Heart left ventricle (tissue), 13 donors: Measurements from ENCODE around the gene ZNF426.

ENCODE experiments used
- POLR2A ChIP-seq, 2 donors: fragments of 450-650 bp; IDR thresholded peaks; one replicate each; pipeline ENCODE4 v1.6.1; 2017; ENCODE audit warnings: antibody characterized with exemption in 2 of 2, mild to moderate bottlenecking in 2 of 2, moderate library complexity in 2 of 2
- TF ChIP-seq, protein P1 (sequence below), 12 donors: fragments of 200-600 bp; sonication (generic) in 4 of 12; IDR thresholded peaks; one replicate each; pipeline versions ENCODE4 v1.5.0 to v1.8.0; 2018 to 2022; ENCODE audit warnings: antibody characterized with exemption in 12 of 12, mild to moderate bottlenecking in 5 of 12
- donor health status: ischemic (EF 13 %, LVEDD 7.1; RV severe dilation, severe dysfunction).
- donor health status: DM: no; HTN: yes; CAD: no.
- donor health status: DM: no; HTN: no; CAD: no.
- donor health status: ischemic (EF 25% LVEDD 6.9; RV normal size, moderate dysfunction).
- donor health status: ischemic (EF 25% LVEDD 5.7; RV mildly dilated, moderate dysfunction).
- donor health status: ischemic (EF 35%, LVEDD 5.7; RV mildly dilated, moderate dysfunction).
- donor health status: nonischemic (EF 11% LVEDD 7.7; RV severe dilation, severe dysfunction).
- donor health status: DM: yes; HTN: yes; CAD: no.
- donor health status: PGD.
- donor health status: ischemic (EF 29% LVEDD 5.4; RV normal size, mild dysfunction).
- donor health status: nonischemic (EF 23%, LVEDD 6.1; RV moderate dilation, normal function).

DNA sequence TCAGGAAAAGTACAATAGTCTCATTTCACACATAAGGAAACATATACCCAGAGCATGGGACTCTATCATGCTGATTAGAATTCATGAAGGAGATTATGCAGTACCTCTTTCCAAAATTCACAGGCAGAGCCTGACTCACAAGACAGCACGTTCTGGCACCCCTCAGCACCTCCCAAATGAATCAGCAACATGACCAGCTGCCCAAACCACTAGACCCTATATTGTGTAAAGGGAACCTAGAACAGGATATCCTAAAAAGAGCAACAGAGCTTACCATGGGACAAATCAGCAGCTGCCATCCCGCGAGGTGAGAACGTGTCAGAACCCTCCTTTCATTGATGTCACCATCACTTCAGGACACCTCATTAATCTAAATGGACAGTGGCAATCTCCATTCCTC is 2.5 kb downstream of the ZNF426 start:
- TF ChIP-seq, protein P1, sequence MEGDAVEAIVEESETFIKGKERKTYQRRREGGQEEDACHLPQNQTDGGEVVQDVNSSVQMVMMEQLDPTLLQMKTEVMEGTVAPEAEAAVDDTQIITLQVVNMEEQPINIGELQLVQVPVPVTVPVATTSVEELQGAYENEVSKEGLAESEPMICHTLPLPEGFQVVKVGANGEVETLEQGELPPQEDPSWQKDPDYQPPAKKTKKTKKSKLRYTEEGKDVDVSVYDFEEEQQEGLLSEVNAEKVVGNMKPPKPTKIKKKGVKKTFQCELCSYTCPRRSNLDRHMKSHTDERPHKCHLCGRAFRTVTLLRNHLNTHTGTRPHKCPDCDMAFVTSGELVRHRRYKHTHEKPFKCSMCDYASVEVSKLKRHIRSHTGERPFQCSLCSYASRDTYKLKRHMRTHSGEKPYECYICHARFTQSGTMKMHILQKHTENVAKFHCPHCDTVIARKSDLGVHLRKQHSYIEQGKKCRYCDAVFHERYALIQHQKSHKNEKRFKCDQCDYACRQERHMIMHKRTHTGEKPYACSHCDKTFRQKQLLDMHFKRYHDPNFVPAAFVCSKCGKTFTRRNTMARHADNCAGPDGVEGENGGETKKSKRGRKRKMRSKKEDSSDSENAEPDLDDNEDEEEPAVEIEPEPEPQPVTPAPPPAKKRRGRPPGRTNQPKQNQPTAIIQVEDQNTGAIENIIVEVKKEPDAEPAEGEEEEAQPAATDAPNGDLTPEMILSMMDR (IDR thresholded peaks at IDR 0.05) = no peak
- no peak for TF ChIP-seq POLR2A (IDR thresholded peaks at IDR 0.05)
